Fibroblast of mammary gland (primary cell): ENCODE data around the gene KTN1.

Experiments used
- DNase-seq: peaks from one replicate; pipeline ENCODE4 v3.0.0-alpha.2; 2010; ENCODE audit warnings: low read depth
- H3K4me3 ChIP-seq: 2 replicates; pipeline ENCODE4 v1.5.1; 2011; ENCODE audit warnings: low read depth, mild to moderate bottlenecking, low read length, moderate library complexity; ENCODE audit not compliant: control insufficient read depth
- TF ChIP-seq, protein P1 (sequence below): conservative IDR thresholded peaks from 2 replicates; pipeline ENCODE4 v1.5.1; 2011; ENCODE audit warnings: low read depth, low read length, inconsistent platforms; ENCODE audit not compliant: control insufficient read depth, insufficient read depth

Gene KTN1

DNA sequence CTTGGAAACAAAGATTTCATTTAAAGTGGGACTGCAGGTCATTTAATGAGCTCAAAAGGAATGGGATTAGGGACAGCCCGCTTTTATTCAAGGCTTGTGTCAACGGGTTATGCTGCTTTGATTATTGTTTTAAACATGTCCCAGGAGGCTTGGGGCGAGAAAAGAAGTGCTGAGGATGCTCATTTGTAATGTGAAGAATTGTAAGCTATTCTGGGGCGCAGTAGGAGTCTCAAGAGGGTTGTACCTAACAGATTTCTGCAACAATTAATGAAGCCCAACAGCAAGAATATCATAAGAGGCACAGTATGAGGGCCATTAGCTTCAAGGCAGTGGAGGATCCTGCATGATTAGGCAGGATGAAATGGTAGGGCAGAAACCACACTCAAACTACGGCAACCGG, 122.5 kb downstream of the KTN1 start:
- TF ChIP-seq, protein P1, sequence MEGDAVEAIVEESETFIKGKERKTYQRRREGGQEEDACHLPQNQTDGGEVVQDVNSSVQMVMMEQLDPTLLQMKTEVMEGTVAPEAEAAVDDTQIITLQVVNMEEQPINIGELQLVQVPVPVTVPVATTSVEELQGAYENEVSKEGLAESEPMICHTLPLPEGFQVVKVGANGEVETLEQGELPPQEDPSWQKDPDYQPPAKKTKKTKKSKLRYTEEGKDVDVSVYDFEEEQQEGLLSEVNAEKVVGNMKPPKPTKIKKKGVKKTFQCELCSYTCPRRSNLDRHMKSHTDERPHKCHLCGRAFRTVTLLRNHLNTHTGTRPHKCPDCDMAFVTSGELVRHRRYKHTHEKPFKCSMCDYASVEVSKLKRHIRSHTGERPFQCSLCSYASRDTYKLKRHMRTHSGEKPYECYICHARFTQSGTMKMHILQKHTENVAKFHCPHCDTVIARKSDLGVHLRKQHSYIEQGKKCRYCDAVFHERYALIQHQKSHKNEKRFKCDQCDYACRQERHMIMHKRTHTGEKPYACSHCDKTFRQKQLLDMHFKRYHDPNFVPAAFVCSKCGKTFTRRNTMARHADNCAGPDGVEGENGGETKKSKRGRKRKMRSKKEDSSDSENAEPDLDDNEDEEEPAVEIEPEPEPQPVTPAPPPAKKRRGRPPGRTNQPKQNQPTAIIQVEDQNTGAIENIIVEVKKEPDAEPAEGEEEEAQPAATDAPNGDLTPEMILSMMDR, result no peak
- DNase-seq, result no peak
- no peak overlapping the region for H3K4me3 ChIP-seq

DNA sequence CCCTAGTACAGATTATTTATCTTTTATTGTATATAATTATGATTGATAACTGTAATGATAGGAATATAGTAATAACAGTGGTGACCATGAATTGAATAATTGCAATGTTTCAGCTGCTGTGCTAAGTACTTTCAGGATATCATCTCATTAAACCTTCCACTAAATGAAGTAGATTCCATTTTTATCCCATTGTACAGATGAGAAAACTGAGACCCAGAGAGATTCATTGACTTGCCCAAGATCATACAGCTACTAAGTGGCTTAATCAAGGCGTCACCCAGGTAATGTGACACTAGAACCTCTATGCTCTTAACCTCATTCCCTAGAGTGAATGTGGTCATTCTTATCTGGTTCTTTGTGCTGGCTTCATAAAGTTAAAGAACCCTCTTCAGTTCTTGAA, 124.6 kb downstream of the KTN1 start:
- H3K4me3 ChIP-seq, result no peak overlapping the region
- no peak for DNase-seq
- TF ChIP-seq, protein P1, result no peak

DNA sequence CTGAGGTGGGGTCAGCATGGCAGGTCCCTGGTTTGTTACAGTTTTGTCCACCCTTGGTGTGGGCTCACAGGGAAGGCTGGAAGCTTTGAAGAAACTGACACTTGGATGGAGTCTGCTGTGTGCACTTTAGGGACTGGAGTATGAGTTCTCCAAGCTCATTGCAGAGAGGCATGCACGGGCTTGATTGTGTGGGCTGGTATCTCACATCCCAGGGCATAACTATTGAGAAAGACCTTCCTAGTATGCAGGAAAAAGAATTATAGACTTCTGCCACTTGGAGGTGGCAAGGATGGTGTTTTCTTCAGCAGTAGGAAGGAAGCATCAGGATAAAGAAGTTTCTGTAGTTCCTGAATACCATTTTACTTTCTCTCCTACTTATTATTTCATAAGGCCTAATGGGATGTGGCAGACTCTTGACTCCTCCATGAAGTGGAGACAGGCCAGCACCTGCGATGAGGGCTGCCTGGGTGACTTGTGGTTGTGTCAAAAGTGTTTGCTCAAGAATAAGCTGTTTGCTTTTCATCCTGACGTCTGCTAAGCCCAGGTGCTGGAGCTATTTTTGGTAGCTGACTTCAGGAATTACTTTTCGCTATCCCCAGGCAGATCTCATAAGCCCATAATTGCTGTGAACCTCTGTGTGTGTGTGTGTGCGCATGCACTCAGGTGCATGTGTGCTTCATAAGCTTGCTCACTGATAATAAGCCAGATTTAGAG, 125.8 kb downstream of the KTN1 start:
- no peak for DNase-seq
- H3K4me3 ChIP-seq, result no peak overlapping the region
- TF ChIP-seq, protein P1, result no peak

DNA sequence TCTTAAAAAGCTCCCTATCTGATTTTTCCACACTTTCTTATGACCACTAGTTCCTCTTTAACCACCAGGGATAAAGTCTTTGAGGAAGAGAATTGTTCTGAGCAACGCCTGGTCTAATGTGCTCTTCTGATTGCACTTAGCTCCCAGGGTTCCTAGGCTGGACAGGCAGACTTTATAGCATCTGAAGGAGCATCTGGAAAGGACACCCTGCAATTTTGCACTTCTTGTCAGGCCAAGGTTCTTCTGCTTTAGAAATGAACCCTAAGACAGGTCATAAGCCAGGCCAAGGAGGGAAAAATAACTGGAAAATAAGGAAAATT, 126.3 kb downstream of the KTN1 start:
- H3K4me3 ChIP-seq, result no peak overlapping the region
- DNase-seq, result no peak
- TF ChIP-seq, protein P1, result no peak

DNA sequence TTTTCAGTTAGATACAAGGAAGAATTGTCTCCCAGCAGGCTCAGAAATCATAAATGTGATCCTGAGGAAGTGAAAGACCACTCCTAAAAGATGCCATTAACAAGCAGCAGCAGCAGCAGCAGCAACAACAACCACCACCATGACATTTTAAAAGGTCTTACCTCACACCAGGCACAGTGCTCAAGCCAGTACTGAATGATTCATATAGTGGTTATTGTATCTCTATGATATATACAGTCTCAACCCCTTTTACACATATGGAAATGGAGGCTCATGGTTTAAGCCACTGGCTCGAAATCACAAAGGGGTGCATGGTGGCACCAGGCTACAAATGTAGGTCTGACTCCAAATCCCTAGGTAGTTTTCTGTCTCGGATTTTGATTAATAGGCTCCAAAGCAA, 126.9 kb downstream of the KTN1 start:
- TF ChIP-seq, protein P1, result no peak
- no peak overlapping the region for H3K4me3 ChIP-seq
- peak; percentile 36 for DNase-seq

DNA sequence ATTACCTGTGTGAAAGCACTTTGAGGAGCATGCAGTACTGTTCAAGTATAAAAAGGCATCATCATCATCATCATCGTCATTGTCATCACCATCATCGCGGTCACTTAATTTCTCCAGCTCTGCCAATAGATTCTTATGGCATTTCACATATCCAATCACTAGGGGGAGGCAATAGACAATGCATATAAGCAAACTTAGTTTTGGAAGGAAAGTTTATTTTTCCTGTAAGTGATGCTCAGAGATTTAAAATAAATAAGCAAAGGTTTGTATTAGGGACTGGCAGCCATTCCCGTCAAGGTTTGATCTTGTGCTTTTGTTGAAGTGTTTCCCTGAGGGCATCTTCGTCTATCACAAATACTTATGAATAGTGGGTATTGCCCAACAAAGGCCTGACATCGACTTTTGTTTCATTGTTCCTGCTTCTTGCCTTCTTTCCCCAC, 127.4 kb downstream of the KTN1 start:
- TF ChIP-seq, protein P1, result peak; percentile 77
- no peak overlapping the region for H3K4me3 ChIP-seq
- DNase-seq, result peak; percentile 80
